ENCODE measurements around the gene TMEM247. TPM values are rescaled to one million over a fixed set of nuclear protein-coding genes. Genes with fewer than 3 reads are reported as not detected.

Gene TMEM247
- total RNA-seq, 1 donor from 2014 or later: not detected

GRCh38 chr2:46509804-46510203, 30.4 kb downstream of the TMEM247 start:
- H3K27me3 Mint-ChIP-seq (ENCODE audit: low read depth): no peaks in the 10 kb centered on the region
- no peak for DNase-seq (ENCODE audit: low read depth, low spot score)
- H3K27ac Mint-ChIP-seq (ENCODE audit: unreplicated experiment): no peak overlapping the region
- no peak for TF ChIP-seq CTCF (conservative IDR thresholded peaks at IDR 0.05)
- peaks cover 13% of the 10 kb centered on the region for H3K9me3 Mint-ChIP-seq
- H3K4me1 Mint-ChIP-seq: peaks cover 7% of the 10 kb centered on the region
- no peak overlapping the region for H3K4me3 Mint-ChIP-seq
- peaks cover 6% of the 10 kb centered on the region for H3K36me3 Mint-ChIP-seq (ENCODE audit: low read depth)

- Mint-ChIP-seq H3K9me3 (peaks cover 14% of the 10 kb centered on the region), H3K4me1 (peaks cover 3% of the 10 kb centered on the region), H3K4me3 (no peak overlapping the region), H3K27me3 (ENCODE audit: low read depth) (no peaks in the 10 kb centered on the region), H3K27ac (ENCODE audit: unreplicated experiment) (no peak overlapping the region), H3K36me3 (ENCODE audit: low read depth) (peaks cover 7% of the 10 kb centered on the region)
- TF ChIP-seq CTCF (conservative IDR thresholded peaks at IDR 0.05): no peak
- no peak for DNase-seq (ENCODE audit: low read depth, low spot score)
Measured at GRCh38 chr2:46510598-46511177, 31.3 kb downstream of the TMEM247 start.

- no peak overlapping the region for H3K27ac Mint-ChIP-seq (ENCODE audit: unreplicated experiment)
- H3K9me3 Mint-ChIP-seq: peaks cover 21% of the 10 kb centered on the region
- no peaks in the 10 kb centered on the region for H3K4me1 Mint-ChIP-seq
- no peaks in the 10 kb centered on the region for H3K27me3 Mint-ChIP-seq (ENCODE audit: low read depth)
- no peak overlapping the region for H3K4me3 Mint-ChIP-seq
- TF ChIP-seq CTCF (conservative IDR thresholded peaks at IDR 0.05): no peak
- H3K36me3 Mint-ChIP-seq (ENCODE audit: low read depth): peaks cover 12% of the 10 kb centered on the region
- no peak for DNase-seq (ENCODE audit: low read depth, low spot score)
Measured at GRCh38 chr2:46512185-46512584, 32.8 kb downstream of the TMEM247 start.

- H3K36me3 Mint-ChIP-seq (ENCODE audit: low read depth): peaks cover 12% of the 10 kb centered on the region
- no peak for DNase-seq (ENCODE audit: low read depth, low spot score)
- no peaks in the 10 kb centered on the region for H3K27me3 Mint-ChIP-seq (ENCODE audit: low read depth)
- no peak overlapping the region for H3K27ac Mint-ChIP-seq (ENCODE audit: unreplicated experiment)
- H3K9me3 Mint-ChIP-seq: peaks cover 21% of the 10 kb centered on the region
- no peak overlapping the region for H3K4me3 Mint-ChIP-seq
- no peak for TF ChIP-seq CTCF (conservative IDR thresholded peaks at IDR 0.05)
- no peaks in the 10 kb centered on the region for H3K4me1 Mint-ChIP-seq
Measured at GRCh38 chr2:46514738-46515137, 35.4 kb downstream of the TMEM247 start.

GRCh38 chr2:46517485-46517884, 38.1 kb downstream of the TMEM247 start:
- no peaks in the 10 kb centered on the region for H3K27me3 Mint-ChIP-seq (ENCODE audit: low read depth)
- no peaks in the 10 kb centered on the region for H3K4me1 Mint-ChIP-seq
- H3K9me3 Mint-ChIP-seq: peaks cover 20% of the 10 kb centered on the region
- no peak for DNase-seq (ENCODE audit: low read depth, low spot score)
- no peak for TF ChIP-seq CTCF (conservative IDR thresholded peaks at IDR 0.05)
- H3K4me3 Mint-ChIP-seq: no peak overlapping the region
- H3K36me3 Mint-ChIP-seq (ENCODE audit: low read depth): peaks cover 12% of the 10 kb centered on the region
- H3K27ac Mint-ChIP-seq (ENCODE audit: unreplicated experiment): no peak overlapping the region

Measured in neural crest cell (in vitro differentiated cells).